Measurements from ENCODE around the gene APOA4. TPM values are rescaled to one million over a fixed set of nuclear protein-coding genes. Genes with fewer than 3 reads are reported as not detected.
A peak's percentile ranks its signal among the peaks of the same experiment; 100 is the strongest.

Gene APOA4
- total and polyA plus RNA-seq, 2 of the 13 experiments (the other 11 are each of a cell fraction or from before 2014, with no cell fraction given): 3.8 to 7.2 TPM

DNA sequence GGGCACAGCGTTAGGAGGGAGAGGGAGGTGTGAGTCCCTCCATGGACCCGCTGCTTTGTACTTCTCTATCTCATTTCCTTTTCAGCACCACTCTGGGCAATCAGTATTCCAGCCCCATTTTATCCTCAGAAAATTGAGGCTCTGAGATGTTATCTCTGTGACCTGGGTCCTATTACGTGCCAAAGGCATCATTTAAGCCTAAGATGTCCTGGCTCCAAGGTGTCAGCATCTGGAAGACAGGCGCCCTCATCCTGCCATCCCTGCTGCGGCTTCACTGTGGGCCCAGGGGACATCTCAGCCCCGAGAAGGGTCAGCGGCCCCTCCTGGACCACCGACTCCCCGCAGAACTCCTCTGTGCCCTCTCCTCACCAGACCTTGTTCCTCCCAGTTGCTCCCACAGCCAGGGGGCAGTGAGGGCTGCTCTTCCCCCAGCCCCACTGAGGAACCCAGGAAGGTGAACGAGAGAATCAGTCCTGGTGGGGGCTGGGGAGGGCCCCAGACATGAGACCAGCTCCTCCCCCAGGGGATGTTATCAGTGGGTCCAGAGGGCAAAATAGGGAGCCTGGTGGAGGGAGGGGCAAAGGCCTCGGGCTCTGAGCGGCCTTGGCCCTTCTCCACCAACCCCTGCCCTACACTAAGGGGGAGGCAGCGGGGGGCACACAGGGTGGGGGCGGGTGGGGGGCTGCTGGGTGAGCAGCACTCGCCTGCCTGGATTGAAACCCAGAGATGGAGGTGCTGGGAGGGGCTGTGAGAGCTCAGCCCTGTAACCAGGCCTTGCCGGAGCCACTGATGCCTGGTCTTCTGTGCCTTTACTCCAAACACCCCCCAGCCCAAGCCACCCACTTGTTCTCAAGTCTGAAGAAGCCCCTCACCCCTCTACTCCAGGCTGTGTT is 5.8 kb upstream of the APOA4 start:
- Histone ChIP-seq H2AFZ (ENCODE audit: low read length) (no peak overlapping the region), H3K79me2 (ENCODE audit: insufficient read depth, low read length) (peaks cover 29% of the 10 kb centered on the region), H4K20me1 (ENCODE audit: insufficient read depth, low read length) (no peaks in the 10 kb centered on the region), H3K9me3 (ENCODE audit: low read length) (no peaks in the 10 kb centered on the region), H3K27me3 (ENCODE audit: control insufficient read depth in 1 of 2, insufficient read depth in 2 of 2, low read length in 2 of 2) (no peaks in the 10 kb centered on the region), H3K4me3 (replicated peaks in 1 of 3; ENCODE audit: insufficient read depth in 1 of 3, low read depth in 2 of 3, low read length in 3 of 3) (peak overlapping the region; percentile 61 to 79 (median 62)), H3K9ac (ENCODE audit: insufficient read depth, low read depth, low read length) (peak overlapping the region; percentile 82), H3K4me1 (ENCODE audit: insufficient read depth, low read length) (peaks cover 93% of the 10 kb centered on the region), H3K36me3 (replicated peaks in 1 of 2; ENCODE audit: control insufficient read depth in 1 of 2, insufficient read depth in 2 of 2, low read length in 2 of 2) (no peaks in the 10 kb centered on the region; a peak in 1 of 5 replicates), H3K27ac (ENCODE audit: extremely low read length, insufficient read depth, low read length) (peak overlapping the region; percentile 99), H3K4me2 (ENCODE audit: low read depth, low read length) (peak overlapping the region; percentile 97)
- in situ Hi-C loops (cut with HindIII; ENCODE audit: extremely low pct_ligation_motif_present, low pct_unique_long_range_greater_than_20kb) (no loop called here), intact Hi-C loops (cut with micrococcal nuclease; ENCODE audit: unreplicated experiment) (loop anchor here (1.0 kb wide), 1 partner anchor 21 kb away; no protein-coding TSS in a partner anchor)
- CTCF ChIA-PET (ENCODE audit: low intra/inter-chr PET ratio, low total read pairs): interaction anchor here (2.3 kb wide), 1 partner anchor 37 kb away, joined by 12 read pairs; the partner anchor contains the start of gene APOA5
- peak; percentile 30 for FAIRE-seq
- TSS peak; percentile 39 for BruUV-seq (replicated peaks)
- peak; percentile 32 for ATAC-seq
- DNase-seq (ENCODE audit: low spot score): peak; percentile 90
- POLR2A ChIA-PET: interaction anchor here (0.6 to 18.4 kb wide), 24 partner anchors 9 to 471 kb away, joined by 3 to 1365 read pairs (median 5); partner anchors contain the start of genes APOA1, APOA5, BUD13 and PAFAH1B2
- 4% methylated on average over 6 of the region's 16 CpGs for WGBS (ENCODE audit: low lambda C conversion rate)
- TF ChIP-seq GATAD1 (CRISPR knock-in tag; IDR thresholded peaks at IDR 0.05): no peak
- TF ChIP-seq SNAPC2 (CRISPR knock-in tag; IDR thresholded peaks at IDR 0.05): peak; percentile 17; the same call in 1 of the 2 replicates
- TF ChIP-seq ZNF614 (CRISPR knock-in tag; IDR thresholded peaks at IDR 0.05; ENCODE audit: borderline replicate concordance): no peak; the same call in 1 of the 2 replicates
- TF ChIP-seq TCF7 (IDR thresholded peaks at IDR 0.05; ENCODE audit: low read depth): peak; percentile 42; the same call in 1 of the 2 replicates
- TF ChIP-seq HNRNPUL1 (IDR thresholded peaks at IDR 0.05; ENCODE audit: low read depth, low read length): no peak
- no peak for TF ChIP-seq KAT2B (IDR thresholded peaks at IDR 0.05; ENCODE audit: borderline replicate concordance, low read depth, low read length)
- TF ChIP-seq AHDC1 (CRISPR knock-in tag; IDR thresholded peaks at IDR 0.05; ENCODE audit: borderline replicate concordance): peak; percentile 78; the same call in 1 of the 2 replicates
- no peak for TF ChIP-seq ZNF446 (CRISPR knock-in tag; IDR thresholded peaks at IDR 0.05)
- 0 out of 2 replicates have a peak, but pooled peaks have one; percentile 52 for TF ChIP-seq TRIM24 (CRISPR knock-in tag; IDR thresholded peaks at IDR 0.05)
- peak; percentile 78; the same call in 1 of the 2 replicates for TF ChIP-seq ZNF788 (CRISPR knock-in tag; IDR thresholded peaks at IDR 0.05; ENCODE audit: borderline replicate concordance)
- TF ChIP-seq ZNF644 (CRISPR knock-in tag; IDR thresholded peaks at IDR 0.05; ENCODE audit: low read depth): 0 out of 2 replicates have a peak, but pooled peaks have one; percentile 34
- TF ChIP-seq REPIN1 (CRISPR knock-in tag; IDR thresholded peaks at IDR 0.05; ENCODE audit: borderline replicate concordance, low read depth): peak; percentile 68; the same call in 1 of the 2 replicates
- TF ChIP-seq NR2F1 (CRISPR knock-in tag; IDR thresholded peaks at IDR 0.05): peak; percentile 59 to 91; a peak in 3 of 4 replicates
- TF ChIP-seq, protein P1, sequence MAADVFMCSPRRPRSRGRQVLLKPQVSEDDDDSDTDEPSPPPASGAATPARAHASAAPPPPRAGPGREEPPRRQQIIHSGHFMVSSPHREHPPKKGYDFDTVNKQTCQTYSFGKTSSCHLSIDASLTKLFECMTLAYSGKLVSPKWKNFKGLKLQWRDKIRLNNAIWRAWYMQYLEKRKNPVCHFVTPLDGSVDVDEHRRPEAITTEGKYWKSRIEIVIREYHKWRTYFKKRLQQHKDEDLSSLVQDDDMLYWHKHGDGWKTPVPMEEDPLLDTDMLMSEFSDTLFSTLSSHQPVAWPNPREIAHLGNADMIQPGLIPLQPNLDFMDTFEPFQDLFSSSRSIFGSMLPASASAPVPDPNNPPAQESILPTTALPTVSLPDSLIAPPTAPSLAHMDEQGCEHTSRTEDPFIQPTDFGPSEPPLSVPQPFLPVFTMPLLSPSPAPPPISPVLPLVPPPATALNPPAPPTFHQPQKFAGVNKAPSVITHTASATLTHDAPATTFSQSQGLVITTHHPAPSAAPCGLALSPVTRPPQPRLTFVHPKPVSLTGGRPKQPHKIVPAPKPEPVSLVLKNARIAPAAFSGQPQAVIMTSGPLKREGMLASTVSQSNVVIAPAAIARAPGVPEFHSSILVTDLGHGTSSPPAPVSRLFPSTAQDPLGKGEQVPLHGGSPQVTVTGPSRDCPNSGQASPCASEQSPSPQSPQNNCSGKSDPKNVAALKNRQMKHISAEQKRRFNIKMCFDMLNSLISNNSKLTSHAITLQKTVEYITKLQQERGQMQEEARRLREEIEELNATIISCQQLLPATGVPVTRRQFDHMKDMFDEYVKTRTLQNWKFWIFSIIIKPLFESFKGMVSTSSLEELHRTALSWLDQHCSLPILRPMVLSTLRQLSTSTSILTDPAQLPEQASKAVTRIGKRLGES (CRISPR knock-in tag; IDR thresholded peaks at IDR 0.05; ENCODE audit: borderline replicate concordance): peak; percentile 64; the same call in 1 of the 2 replicates

Data from HepG2 (cell line).